ENCODE measurements around the gene MGAT4B.
"Not testable (repeated sequence)": the region's sequence is repeated elsewhere in the genome, so short reads cannot be mapped to it uniquely, and the experiment has no call there.

The MGAT4B gene

DNA sequence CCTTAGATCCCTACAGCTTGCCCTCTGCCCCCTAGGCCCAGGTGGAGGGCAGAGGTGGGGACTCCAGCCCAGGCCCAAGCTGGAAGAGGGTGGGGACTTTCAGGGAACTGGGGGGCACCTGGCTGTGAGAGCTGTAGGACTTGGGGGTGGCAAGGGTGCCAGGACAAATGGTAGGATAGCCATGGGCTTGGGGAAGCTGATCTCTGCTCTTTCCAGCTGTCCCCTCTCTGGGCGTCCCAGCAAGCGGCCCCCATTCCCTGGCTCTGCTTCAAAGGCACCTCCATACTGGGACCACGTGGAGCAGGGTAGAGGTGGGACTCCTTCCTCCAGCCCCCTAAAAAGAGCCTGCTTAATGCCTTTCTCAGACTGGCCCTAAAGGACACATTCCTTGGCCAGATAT lies 12.5 kb downstream of the MGAT4B start:
- no peak for DNase-seq

DNA sequence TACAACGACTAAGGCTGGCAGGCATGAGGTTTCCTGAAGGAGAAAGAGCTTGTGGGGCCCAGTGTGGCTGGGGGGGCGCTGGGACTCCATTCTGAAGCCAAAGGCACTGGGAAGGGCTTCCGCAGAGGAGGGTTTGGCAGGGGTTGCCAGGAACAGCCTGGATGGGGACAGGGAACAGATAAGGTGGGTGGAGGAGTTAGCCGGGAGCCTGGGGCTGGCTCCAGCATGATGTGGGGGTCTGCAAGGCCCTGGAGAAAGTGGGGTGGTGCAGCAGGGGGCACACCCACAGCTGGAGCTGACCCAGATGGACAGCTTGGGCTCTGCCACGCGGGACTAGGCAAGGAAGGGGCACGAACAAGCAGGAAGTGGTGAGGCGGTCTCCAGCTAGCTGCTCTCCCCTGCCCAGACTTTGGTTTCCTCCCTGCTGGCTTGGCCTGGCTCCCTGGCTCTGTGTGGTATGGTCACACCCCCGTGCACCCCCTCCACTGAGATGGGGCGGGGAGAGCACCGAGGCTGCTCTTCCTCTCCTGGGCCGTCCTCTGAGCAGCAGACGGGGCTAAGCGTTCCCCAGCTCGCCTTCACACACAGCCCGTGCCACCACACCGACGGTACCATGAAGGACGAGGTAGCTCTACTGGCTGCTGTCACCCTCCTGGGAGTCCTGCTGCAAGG lies 13.1 kb downstream of the MGAT4B start, which contains the start of gene LTC4S:
Gene LTC4S (plus strand): TSS at position 519 of the 672 bp plus-strand sequence. CDS start 95 bp downstream, at position 614.
- no peak for DNase-seq

DNA sequence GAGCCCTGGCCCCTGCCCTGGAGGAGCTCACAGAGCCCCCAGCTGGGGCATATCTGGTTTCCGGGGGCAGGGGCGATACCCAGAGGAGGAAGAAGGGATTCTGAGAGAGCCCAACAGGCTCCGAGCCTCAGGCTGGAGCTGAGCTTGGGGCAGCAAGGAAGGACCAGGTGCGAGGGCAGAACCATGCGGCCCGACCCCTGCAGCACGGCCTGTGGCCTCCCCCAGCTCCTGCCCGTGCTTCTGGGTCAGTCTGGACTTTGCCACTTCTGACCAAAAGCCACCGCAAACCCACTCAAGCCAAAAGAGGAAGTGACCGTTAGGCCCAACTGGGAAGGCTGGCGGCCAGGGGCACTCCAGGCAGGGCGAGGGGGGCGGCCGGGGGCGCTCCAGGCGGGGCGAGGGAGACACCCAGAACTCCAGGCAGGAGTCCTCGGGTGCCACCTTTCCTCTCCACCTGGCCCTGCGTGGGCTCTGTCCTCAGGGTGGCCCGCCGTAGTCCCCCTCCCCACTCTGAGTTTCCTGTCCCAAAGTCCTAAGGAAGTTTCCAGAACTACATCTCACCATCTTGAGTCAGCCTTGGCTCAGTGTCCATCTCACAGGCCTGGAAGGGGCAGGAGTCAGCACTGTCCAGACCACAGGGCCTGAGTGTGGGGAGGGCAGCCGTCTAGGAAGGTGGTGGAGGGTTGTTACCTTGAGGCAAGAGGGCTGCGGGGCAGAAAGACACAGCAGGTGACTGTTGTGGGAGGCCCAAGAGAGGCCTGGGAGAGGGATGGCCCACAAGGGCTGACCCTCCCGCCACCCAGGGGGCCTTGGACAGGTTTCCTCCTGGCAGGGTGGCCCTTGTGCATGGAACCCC lies 13.8 kb downstream of the MGAT4B start:
- DNase-seq, result no peak

DNA sequence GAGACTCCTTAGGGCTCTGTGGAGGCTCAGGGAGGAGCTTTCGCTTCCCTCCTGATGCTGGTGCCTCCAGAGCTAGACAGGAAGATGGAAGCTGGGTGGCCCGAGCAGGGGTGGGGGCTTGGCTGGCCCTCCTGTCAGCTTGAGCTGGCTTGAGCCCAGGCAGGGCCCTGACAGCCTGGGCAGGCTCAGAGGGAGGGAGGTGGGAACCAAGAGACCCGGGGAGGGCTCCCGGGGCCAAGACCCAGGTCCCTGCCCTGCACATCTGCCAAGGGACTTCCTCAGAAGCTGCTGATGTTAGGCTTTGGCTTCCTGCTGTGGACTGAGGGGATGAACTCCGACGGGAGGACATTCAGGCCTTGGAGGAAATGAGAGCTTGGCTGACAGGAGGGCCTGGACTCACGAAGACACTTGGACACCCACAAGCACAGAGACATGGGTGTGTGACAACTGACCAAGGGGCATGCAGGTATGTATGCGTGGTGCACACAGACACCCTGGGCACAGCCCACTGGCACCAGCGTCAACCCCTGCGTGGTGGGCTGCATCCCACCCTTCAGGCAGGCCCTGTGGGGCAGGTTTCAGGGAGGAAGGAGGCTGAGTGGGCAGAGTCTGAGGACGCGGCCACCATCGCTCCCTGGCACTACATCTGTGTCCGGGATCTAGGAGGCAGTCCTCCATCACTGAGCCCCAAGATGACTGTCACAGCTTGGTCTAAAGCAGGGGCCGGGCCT lies 14.6 kb downstream of the MGAT4B start:
- no peak for DNase-seq

DNA sequence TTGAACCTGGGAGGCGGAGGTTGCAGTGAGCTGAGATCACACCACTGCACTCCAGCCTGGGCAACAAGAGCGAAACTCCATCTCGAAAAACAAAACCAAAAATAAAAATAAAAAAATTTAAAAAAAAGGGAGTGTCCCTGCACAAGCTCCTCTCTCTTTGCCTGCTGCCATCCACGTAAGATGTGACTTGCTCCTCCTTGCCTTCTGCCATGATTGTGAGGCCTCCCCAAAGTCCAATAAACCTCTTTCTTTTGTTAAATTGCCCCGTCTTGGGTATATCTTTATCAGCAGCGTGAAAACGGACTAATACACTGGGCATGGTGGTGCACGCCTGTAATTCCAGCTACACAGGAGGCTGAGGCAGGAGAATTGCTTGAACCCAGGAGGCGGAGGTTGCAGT lies 17.4 kb downstream of the MGAT4B start:
- DNase-seq, result not testable (repeated sequence)

DNA sequence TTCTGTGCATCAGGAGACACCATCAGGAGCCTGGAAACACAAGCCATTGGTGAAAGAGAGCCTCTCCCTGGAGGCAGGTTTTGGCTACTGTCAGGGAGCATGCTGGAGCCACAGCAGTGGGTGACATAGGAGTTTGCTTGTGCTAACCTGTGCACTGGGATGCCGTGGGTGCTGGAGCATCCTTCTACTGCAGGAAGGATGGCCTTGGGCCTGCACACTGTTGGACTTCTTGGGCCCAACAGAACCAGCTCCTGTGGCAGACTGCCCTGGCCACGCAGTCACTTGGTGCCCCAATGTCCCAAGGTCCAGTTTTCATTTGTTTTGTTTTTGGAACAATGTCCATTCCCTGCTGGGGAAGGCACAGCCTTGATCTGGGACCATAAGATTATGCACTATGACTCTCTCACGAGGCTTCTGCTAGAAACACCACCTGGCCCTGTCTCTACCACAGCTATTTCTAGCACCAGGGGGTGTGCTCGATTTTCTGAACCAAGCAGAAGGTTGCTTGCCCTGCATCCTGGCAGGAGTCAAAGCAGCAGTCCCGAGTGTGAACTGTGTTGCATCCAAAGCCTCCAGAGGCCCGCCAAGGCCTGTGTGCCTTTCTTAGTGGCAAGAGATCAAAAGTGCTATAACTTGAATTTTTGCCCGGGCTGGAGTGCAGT lies 18.3 kb downstream of the MGAT4B start:
- DNase-seq, result no peak

DNA sequence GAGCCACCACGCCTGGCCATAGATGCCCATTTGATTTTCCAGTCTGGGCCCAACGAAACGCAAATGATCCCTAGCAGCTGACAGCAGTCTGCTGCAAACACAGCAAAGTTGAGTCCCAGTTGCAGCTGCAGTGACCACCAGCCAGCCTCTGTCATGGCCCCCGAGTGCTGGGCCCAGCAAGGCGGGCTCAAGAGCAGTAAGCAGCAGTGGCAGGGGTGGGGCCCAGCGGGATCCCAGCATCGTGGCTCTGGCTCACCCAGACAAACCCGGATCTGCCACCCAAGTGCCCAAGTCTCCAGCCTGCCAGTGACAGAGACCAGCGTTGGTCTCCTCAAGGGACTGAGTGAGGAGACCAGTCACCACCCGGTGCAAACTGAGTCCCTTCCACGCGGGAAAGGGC lies 19.8 kb downstream of the MGAT4B start:
- DNase-seq, result no peak

DNA sequence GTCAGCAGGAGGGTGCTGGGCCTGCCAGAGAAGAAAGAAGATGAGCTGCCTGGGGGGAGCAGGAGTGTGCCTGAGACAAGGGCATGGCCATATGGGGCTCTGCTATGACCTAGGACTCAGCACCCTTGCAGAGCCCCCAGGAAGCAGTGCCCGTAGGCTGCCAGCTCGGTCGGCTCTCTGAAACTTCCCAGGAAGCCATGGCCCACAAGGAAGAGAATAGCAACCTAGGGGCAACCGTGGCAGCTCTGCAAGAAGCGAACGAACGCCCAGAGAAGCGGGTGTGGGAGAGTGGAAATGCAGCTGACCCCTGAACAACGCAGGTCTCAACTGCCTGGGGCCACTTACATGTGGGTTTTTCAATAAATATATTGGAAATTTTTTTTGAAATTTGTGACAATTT lies 23.5 kb downstream of the MGAT4B start:
- no peak for DNase-seq

DNA sequence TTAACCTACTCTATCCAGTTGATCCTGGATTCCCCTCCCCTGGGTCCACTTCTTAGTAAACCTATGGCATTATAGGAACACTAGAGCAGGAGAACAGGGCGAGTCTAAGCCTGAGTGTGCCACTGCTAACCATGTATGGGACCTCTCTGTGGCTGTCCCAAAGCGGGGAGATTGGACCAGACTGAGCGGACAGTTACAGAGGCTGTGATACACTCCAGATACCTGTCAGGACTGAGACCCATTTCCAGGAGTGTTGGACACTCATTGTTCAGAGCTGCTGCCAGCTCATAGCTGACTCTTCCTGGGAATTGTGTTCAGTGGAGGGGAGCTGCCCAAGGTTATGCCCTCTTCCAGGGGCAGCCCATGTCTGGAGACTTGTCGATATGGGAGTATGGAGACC lies 24.8 kb downstream of the MGAT4B start:
- no peak for DNase-seq

DNA sequence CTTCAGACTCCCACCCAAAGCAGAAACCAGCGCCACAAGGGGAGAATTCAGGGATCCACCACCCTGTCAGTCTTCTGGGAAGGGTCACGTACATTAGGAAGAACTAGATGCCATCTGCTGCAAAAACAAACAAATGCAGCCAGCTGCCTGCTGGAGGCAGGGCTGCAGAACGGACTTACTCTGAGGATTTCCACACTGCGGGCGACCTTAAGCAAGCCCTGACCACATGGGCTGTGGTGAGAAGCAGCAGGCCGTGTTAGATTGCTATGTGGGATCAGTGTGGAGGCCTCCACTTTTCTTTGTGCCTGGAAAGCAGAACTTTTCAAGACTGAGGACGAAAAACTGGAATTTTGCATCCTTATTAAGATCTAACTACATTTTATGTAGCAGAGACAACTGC lies 26.3 kb downstream of the MGAT4B start:
- DNase-seq, result no peak

DNA sequence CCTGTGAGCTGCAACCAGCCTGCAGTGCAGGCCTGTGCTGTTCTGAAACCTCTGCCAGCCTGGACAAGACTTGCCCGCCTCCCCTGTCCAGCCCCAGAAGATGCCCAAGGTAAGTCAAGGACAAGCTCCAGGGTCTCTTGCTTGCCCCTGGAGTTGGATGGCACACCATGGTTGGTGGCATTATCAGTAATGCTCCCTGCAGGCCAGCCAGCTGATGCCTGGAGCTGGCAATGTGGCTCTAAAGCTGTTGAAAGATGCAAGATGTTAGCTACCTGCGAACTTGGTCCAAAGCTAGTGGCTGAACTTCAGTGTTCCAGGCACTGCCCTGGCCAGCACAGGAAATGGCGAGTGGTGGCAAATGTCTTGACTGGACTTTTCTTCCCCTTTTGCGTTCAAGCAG lies 26.8 kb downstream of the MGAT4B start:
- DNase-seq, result no peak

DNA sequence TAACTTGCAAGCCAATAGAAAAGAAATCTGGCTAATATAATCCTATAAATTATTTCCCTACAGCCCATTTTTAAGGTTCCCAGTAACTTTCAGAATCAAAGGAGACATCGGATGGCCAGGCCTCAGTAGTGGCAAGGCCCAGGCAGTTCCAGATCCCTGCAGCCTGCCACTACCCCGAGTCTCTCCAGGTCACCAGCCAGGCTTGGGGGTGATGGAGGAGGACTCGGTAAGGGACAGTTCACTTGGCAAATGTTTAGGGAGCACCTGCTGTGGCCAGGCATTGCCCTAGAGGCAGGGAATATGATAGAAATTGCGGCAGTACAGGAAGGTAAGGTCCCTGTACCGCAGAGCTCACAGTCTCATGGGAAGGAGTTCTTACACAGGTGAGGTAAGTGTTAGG lies 28.1 kb downstream of the MGAT4B start:
- no peak for DNase-seq

DNA sequence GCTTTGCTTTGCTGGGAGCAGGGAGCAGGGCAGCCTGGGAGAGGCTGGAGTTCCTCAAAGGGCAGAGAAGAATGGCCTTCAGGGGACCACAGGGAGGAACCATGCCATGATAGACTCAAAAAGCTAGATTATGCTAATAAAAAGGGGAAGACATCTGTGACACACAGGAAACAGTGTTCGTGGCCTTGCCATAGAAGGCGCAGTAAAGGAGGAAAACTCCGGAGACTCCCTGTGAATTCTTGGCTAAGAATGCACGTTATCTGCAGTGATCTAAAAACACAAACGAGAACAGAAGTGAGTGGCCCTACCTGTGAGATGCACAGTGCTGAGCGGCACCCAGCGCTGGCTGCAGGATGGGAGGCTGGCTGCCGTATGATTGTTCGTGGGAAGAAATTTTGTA lies 28.8 kb downstream of the MGAT4B start:
- no peak for DNase-seq

DNA sequence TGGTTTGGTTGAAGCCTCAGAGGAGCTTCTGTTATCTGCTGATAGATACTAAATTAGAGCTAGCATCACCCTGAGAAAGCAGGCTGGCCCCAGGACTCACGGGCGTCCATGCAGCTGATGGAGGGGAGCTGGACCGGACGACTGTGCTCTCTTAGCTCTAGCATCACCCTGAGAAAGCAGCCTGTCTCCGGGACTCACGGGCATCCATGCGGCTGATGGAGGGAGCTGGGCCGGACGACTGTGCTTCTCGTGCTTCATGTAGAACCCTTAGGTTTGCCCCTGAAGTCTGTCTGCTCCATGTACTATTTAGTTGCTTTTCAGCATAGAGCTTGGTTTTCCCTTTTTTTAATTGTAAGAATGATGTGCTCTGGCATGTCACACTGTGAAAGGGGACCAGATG lies 29.2 kb downstream of the MGAT4B start:
- no peak for DNase-seq

DNA sequence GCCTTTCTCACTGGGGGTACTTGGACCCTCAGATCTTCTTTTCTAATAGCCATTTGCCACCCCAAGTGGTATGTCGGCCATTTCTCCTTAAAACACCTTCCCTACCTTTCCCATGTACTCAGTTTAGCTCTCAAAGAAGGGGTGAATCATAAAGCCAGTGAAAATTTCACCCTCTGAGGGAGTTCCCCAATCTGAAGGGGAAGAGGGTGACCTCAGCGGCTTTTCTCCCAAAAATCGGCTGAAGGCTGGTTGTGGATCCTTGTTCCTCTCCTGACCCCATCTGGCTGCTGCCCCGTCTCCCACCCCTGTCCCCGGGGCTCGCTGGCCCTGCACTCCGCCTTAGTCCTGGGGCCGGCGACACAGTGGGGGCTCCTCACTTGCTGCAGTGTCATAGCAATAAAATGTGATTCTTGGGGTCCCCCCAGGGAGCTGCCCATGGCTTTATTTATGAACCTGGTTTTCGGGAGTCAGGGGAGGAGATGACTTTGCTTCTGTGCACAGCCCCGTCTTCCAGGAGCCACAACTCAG lies 30.2 kb downstream of the MGAT4B start:
- DNase-seq, result no peak

DNA sequence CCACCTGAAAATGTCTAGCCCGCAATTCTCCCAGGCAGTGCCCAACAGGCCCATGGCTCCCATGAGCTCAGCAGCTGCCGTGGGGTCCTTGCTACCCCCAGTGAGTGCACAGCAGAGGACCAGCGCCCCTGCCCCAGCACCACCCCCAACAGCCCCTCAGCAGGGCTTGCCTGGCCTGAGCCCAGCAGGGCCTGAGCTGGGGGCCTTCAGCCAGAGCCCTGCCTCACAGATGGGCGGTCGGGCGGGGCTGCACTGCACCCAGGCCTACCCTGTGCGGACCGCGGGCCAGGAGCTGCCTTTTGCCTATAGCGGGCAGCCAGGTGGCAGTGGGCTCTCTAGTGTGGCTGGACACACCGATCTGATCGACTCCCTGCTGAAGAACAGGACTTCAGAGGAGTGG lies 32.2 kb downstream of the MGAT4B start:
- DNase-seq, result no peak

DNA sequence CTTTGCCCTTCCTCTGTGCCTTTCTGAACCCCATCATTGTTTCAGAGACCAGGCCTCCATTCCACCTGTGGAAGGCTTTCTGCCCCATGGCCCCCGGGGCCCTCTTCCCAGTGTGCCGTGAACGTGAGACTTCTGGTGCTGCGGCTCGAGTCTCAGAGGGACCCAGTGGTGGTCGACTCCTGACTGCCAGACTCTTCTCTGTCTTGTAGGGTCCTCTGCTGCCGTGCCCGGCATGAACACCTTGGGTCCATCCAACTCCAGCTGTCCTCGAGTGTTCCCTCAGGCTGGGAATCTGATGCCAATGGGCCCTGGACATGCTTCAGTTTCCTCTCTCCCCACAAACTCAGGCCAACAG lies 33.0 kb downstream of the MGAT4B start:
- DNase-seq, result no peak

DNA sequence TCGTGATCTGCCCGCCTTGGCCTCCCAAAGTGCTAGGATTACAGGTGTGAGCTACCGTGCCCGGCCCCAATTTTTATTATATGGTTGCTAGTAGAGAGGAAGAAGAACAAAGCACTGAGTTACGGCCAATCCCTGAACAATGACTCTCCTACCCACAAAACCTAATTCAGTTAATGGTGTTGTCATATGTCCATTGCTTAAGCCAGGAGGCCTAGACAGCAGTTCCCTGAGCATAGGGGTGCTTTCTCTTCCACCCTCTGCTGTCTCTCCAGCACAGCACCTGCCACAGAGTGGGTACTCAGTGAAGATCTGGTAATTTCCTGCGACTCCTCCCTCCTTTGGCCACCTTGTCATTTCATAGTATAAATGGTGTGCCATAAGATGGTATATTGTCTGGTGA lies 34.3 kb downstream of the MGAT4B start:
- DNase-seq, result no peak

DNA sequence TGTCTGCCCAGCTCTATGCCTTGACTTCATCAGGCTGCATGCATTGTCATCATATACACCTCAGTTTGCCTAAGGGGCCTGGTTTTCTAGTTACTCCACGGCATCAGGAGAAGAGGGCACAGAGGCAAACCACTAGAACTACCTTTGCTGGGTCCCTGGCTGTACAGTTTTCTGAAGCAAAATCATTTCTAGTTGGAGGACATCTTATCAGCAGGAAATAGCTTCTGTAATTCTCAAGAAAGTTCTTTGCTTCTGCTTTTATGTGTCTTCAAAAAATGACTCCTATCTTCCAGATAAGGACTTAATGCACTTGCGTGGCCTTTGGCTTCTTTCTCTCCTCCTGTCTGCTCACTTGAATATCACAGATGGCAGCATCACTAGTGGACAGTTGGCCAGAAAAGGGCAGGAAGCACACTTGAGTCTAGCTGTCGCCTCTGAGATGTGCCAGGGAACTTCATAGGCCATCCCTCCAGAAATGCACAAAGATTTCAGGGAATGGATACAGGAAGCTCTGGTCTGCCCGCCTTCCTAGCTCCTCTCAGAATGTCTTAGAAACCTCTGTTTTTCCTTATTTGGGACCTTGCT lies 35.3 kb downstream of the MGAT4B start:
- no peak for DNase-seq

DNA sequence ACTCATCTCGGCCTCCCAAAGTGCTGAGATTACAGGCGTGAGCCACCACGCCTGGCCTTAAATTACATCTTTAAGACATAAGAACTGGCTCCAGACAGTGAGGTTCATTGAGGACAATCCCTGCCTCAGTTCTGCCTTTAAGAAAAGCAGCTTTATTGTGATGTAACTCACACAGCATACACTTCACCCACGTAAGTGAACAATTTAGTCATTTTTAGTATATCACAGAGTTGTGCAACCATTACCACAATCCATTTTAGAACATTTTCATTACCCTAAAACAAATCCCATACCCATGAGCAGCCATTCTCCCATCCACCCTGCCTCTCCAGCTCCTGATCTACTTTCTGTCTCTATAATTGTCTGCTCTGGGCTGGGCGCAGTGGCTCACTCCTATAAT lies 36.9 kb downstream of the MGAT4B start:
- DNase-seq, result no peak

DNA sequence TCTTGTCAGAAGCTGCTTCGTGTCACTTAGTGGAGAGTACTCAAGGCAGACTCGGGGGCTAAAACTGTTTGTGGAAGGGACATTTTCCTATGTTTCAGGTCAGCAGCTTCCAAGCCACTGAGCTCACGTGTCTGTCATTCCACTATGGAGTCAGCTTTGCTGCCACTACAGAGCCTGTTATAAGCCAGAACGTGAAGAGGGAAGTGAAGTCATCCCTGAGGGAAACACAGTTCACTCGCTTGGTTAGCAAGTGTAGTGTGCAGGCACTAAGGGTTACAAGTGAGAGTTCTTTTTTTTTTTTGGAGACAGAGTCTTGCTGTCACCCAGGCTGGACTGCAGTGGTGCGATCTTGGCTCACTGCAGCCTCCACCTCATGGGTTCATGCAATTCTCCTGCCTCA lies 37.4 kb downstream of the MGAT4B start:
- no peak for DNase-seq

DNA sequence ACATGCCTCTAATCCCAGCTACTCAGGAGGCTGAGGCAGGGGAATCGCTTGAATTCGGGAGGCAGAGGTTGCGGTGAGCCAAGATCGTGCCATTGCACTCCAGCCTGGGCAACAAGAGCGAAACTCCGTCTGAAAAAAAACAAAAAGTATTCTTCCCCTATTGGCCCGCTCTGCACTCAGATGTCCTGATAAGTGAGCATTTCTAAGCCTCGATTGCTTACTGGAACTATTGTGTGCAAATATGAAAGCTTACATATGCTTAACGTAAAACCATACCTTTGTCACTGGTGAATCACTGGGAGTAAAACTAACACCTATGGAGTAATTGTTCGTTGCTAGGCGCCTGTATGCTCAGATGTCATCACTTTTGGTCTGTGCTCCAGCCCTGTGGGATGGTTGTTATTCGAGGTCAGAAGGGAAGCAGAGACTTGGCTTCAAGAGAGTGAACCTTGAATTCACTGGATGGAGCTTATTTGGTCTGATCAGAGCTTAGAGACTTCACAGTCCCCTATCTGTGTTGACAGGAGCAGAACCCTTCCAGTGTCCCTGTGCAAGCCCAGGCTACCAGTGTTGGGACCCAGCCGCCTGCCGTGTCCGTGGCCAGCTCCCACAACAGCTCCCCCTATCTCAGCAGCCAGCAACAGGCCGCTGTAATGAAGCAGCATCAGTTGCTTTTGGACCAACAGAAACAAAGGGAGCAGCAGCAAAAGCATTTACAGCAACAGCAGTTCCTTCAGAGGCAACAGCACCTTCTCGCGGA lies 38.2 kb downstream of the MGAT4B start:
- DNase-seq, result no peak
